Keratinocyte (primary cell): ENCODE results near the gene S100A11. TPM values are rescaled to one million over a fixed set of nuclear protein-coding genes. Genes with fewer than 3 reads are reported as not detected.

Experiments
- DNase-seq: peaks from one replicate; pipeline ENCODE4 v3.0.0-alpha.2; 2011; ENCODE audit warnings: low read depth, missing footprints, low spot score
- FAIRE-seq: peaks from 2 replicates; lab custom pipeline; 2011; peaks lifted over from hg19 to GRCh38; lab: Jason Lieb, UNC
- H2AFZ ChIP-seq: 2 replicates; pipeline ENCODE4 v1.6.0; 2012; ENCODE audit warnings: low read length, control low read depth, inconsistent platforms; ENCODE audit not compliant: control insufficient read depth
- H3K27ac ChIP-seq: 2 replicates; pipeline ENCODE4 v1.5.1; 2011; ENCODE audit warnings: low read length; ENCODE audit not compliant: control insufficient read depth, insufficient read depth
- H3K27me3 ChIP-seq: 3 replicates; pipeline ENCODE4 v1.6.0; 2011; ENCODE audit warnings: low read length; ENCODE audit not compliant: control insufficient read depth, insufficient read depth; ENCODE audit errors: extremely low read depth
- H3K36me3 ChIP-seq, 2 experiments: 2 replicates in 1 of 2; 3 replicates in 1 of 2; pipeline ENCODE4 v1.5.1; 2011; ENCODE audit warnings: low read length in 2 of 2, mild to moderate bottlenecking in 1 of 2; ENCODE audit not compliant: control insufficient read depth in 2 of 2, insufficient read depth in 2 of 2; ENCODE audit errors: extremely low read depth in 1 of 2
- H3K4me1 ChIP-seq: 3 replicates; pipeline ENCODE4 v1.5.1; 2011; ENCODE audit warnings: low read length; ENCODE audit not compliant: control insufficient read depth, insufficient read depth; ENCODE audit errors: extremely low read depth
- H3K4me2 ChIP-seq: 3 replicates; pipeline ENCODE4 v1.6.0; 2011; ENCODE audit warnings: low read depth, low read length; ENCODE audit not compliant: control insufficient read depth, insufficient read depth; ENCODE audit errors: extremely low read depth
- H3K4me3 ChIP-seq, 3 experiments: fragments of 200-600 bp in 1 of 3; sonication (generic) in 1 of 3; 2 replicates in 2 of 3; 3 replicates in 1 of 3; pipeline ENCODE4 v1.5.1; 2011 to 2016; ENCODE audit warnings: low read length in 3 of 3, mild to moderate bottlenecking in 3 of 3, control low read depth in 2 of 3, inconsistent platforms in 1 of 3, low read depth in 1 of 3, mixed read lengths in 1 of 3, mixed run types in 1 of 3, moderate library complexity in 1 of 3; ENCODE audit not compliant: control insufficient read depth in 2 of 3, insufficient read depth in 2 of 3; ENCODE audit errors: extremely low read depth in 1 of 3
- H3K79me2 ChIP-seq: 2 replicates; pipeline ENCODE4 v1.6.0; 2012; ENCODE audit warnings: low read length; ENCODE audit not compliant: control insufficient read depth, insufficient read depth
- H3K9ac ChIP-seq: 3 replicates; pipeline ENCODE4 v1.6.0; 2011; ENCODE audit warnings: low read length; ENCODE audit not compliant: control insufficient read depth, insufficient read depth; ENCODE audit errors: extremely low read depth
- H3K9me1 ChIP-seq: 3 replicates; pipeline ENCODE4 v1.6.0; 2011; ENCODE audit warnings: low read length; ENCODE audit not compliant: control insufficient read depth, insufficient read depth; ENCODE audit errors: extremely low read depth
- H3K9me3 ChIP-seq: 2 replicates; pipeline ENCODE4 v1.5.1; 2012; ENCODE audit warnings: low read depth, low read length; ENCODE audit not compliant: control insufficient read depth
- H4K20me1 ChIP-seq: 3 replicates; pipeline ENCODE4 v1.6.0; 2011; ENCODE audit warnings: low read length; ENCODE audit not compliant: control insufficient read depth, insufficient read depth; ENCODE audit errors: extremely low read depth
- CTCF ChIP-seq, 3 experiments: IDR thresholded peaks in 1 of 3; conservative IDR thresholded peaks in 1 of 3; optimal IDR thresholded peaks in 1 of 3; 2 replicates in 2 of 3; 3 replicates in 1 of 3; pipeline versions ENCODE3 to v1.5.1; 2011; ENCODE audit warnings: low read length in 3 of 3, mild to moderate bottlenecking in 3 of 3, moderate library complexity in 2 of 3, control low read depth in 1 of 3, inconsistent platforms in 1 of 3; ENCODE audit not compliant: insufficient read depth in 2 of 3; ENCODE audit errors: extremely low read depth in 1 of 3
- EZH2 ChIP-seq: IDR thresholded peaks from one replicate; pipeline ENCODE4 v1.6.1; 2012; ENCODE audit warnings: inconsistent platforms, mild to moderate bottlenecking, low read length, moderate library complexity
- dilution Hi-C: fragments of 300-500 bp; cut with MboI; formaldehyde crosslinking; loops from one replicate; pipeline ENCODE4 v1.7.0; 2020; ENCODE audit warnings: low sequenced_read_pairs; ENCODE audit not compliant: extremely low pct_ligation_motif_present
- polyA plus RNA-seq, 5 experiments: library from polyadenylated mRNA; depleted of rRNA in 3 of 5; stranded (reverse) in 3 of 5; stranded (forward) in 1 of 5; unstranded in 1 of 5; fragments of >200 nt; gene quantifications; 1 replicate in 1 of 5; 2 replicates in 3 of 5; 3 replicates in 1 of 5; pipeline versions ENCODE4 v1.2.1 to v1.2.3, GENCODE V29; 2011 to 2012; ENCODE audit warnings: missing spikeins in 2 of 5, low read depth in 1 of 5, low replicate concordance in 1 of 5

S100A11 gene
- polyA plus RNA-seq, 1 donor (not counting 4 experiments of a cell fraction or from before 2014, with no cell fraction given) = 3,230 TPM

GRCh38 chr1:152029929-152030211 is 6.9 kb downstream of the S100A11 start:
- TF ChIP-seq EZH2 (no peak), CTCF (optimal IDR thresholded peaks at IDR 0.05 in 1 of 3, IDR thresholded peaks at IDR 0.05 in 1 of 3, conservative IDR thresholded peaks at IDR 0.05 in 1 of 3; ENCODE audit: extremely low read depth in 1 of 3, insufficient read depth in 2 of 3, low read length in 3 of 3) (no peak)
- no peak overlapping the region for H3K4me2 ChIP-seq
- H3K79me2 ChIP-seq = peaks cover 24% of the 10 kb centered on the region
- peaks cover 4% of the 10 kb centered on the region for H4K20me1 ChIP-seq
- dilution Hi-C loops = no loop called here
- H3K9me1 ChIP-seq = no peaks in the 10 kb centered on the region
- H3K27ac ChIP-seq = peak overlapping the region; percentile 68
- no peak overlapping the region for H3K4me3 ChIP-seq
- FAIRE-seq (no peak), DNase-seq (no peak)
- no peak overlapping the region for H3K9ac ChIP-seq
- peaks cover 15 to 32% of the 10 kb centered on the region in 2 experiments for H3K36me3 ChIP-seq
- no peaks in the 10 kb centered on the region for H3K27me3 ChIP-seq
- peaks cover 41% of the 10 kb centered on the region for H3K4me1 ChIP-seq
- no peak overlapping the region for H2AFZ ChIP-seq
- H3K9me3 ChIP-seq = no peaks in the 10 kb centered on the region

- TF ChIP-seq EZH2 (no peak), CTCF (optimal IDR thresholded peaks at IDR 0.05 in 1 of 3, IDR thresholded peaks at IDR 0.05 in 1 of 3, conservative IDR thresholded peaks at IDR 0.05 in 1 of 3; ENCODE audit: extremely low read depth in 1 of 3, insufficient read depth in 2 of 3, low read length in 3 of 3) (no peak)
- H3K36me3 ChIP-seq = peaks cover 12 to 31% of the 10 kb centered on the region in 2 experiments
- no peak overlapping the region for H2AFZ ChIP-seq
- no peaks in the 10 kb centered on the region for H3K27me3 ChIP-seq
- FAIRE-seq (peak; percentile 86), DNase-seq (no peak)
- peak overlapping the region; percentile 17 for H3K4me2 ChIP-seq
- dilution Hi-C loops = no loop called here
- H4K20me1 ChIP-seq = peaks cover 4% of the 10 kb centered on the region
- no peak overlapping the region for H3K9ac ChIP-seq
- peaks cover 18% of the 10 kb centered on the region for H3K79me2 ChIP-seq
- no peaks in the 10 kb centered on the region for H3K9me1 ChIP-seq
- no peak overlapping the region for H3K4me3 ChIP-seq
- H3K9me3 ChIP-seq = no peaks in the 10 kb centered on the region
- peak overlapping the region; percentile 68 for H3K27ac ChIP-seq
- H3K4me1 ChIP-seq = peaks cover 47% of the 10 kb centered on the region
Observed at GRCh38 chr1:152029144-152029928, 7.5 kb downstream of the S100A11 start.
